DOHH2 (cell line): ENCODE measurements around the gene DCAF8.

Experiments
- H3F3A ChIP-seq: fragments of 200-600 bp; sonication (generic), shearing (Covaris generic); 2 replicates; pipeline ENCODE4 v1.6.0; 2016; ENCODE audit warnings: antibody characterized with exemption, mild to moderate bottlenecking; ENCODE audit not compliant: control insufficient read depth, insufficient read depth
- H3K27ac ChIP-seq: fragments of 200-600 bp; sonication (generic); 2 replicates; pipeline ENCODE4 v1.5.1; 2014; ENCODE audit warnings: low read depth, mild to moderate bottlenecking, low read length, moderate library complexity
- H3K27me3 ChIP-seq: fragments of 200-600 bp; sonication (generic); 2 replicates; pipeline ENCODE4 v1.6.1; 2014; ENCODE audit warnings: mild to moderate bottlenecking, low read length, mixed read lengths; ENCODE audit not compliant: control insufficient read depth
- H3K36me3 ChIP-seq: fragments of 200-600 bp; sonication (generic); 2 replicates; pipeline ENCODE4 v1.6.1; 2014; ENCODE audit warnings: mild to moderate bottlenecking, low read length, moderate library complexity, mixed read lengths; ENCODE audit not compliant: control insufficient read depth
- H3K4me1 ChIP-seq: fragments of 200-600 bp; sonication (generic); 2 replicates; pipeline ENCODE4 v1.6.1; 2014; ENCODE audit warnings: mild to moderate bottlenecking, low read length, mixed read lengths; ENCODE audit not compliant: control insufficient read depth
- H3K4me2 ChIP-seq: fragments of 200-600 bp; sonication (generic); 2 replicates; pipeline ENCODE4 v1.6.0; 2014; ENCODE audit warnings: mild to moderate bottlenecking, low read length, moderate library complexity
- H3K4me3 ChIP-seq: fragments of 200-600 bp; sonication (generic); 2 replicates; pipeline ENCODE4 v1.5.1; 2014; ENCODE audit warnings: mild to moderate bottlenecking, low read length, mixed read lengths
- H3K79me2 ChIP-seq: fragments of 200-600 bp; sonication (generic); 2 replicates; pipeline ENCODE4 v1.6.1; 2014; ENCODE audit warnings: mild to moderate bottlenecking, low read length, mixed read lengths; ENCODE audit not compliant: control insufficient read depth
- H3K9me2 ChIP-seq: fragments of 200-600 bp; sonication (generic); replicated peaks from 2 replicates; pipeline ENCODE4 v1.6.1; 2014; ENCODE audit warnings: mild to moderate bottlenecking, low read length, mixed read lengths; ENCODE audit not compliant: control insufficient read depth
- H3K9me3 ChIP-seq: fragments of 200-600 bp; sonication (generic); 2 replicates; pipeline ENCODE4 v1.6.1; 2014; ENCODE audit warnings: antibody characterized with exemption, low read length, mixed read lengths; ENCODE audit not compliant: control insufficient read depth, insufficient read depth
- H4K20me1 ChIP-seq: fragments of 200-600 bp; sonication (generic); 2 replicates; pipeline ENCODE4 v1.6.0; 2014; ENCODE audit warnings: low read depth, mild to moderate bottlenecking, antibody characterized with exemption, low read length, moderate library complexity; ENCODE audit not compliant: control insufficient read depth, insufficient read depth
- CTCF ChIP-seq: fragments of 200-600 bp; sonication (generic); IDR thresholded peaks from one replicate; pipeline ENCODE4 v1.5.1; 2014; ENCODE audit warnings: antibody characterized with exemption, mild to moderate bottlenecking, low read depth, low read length; ENCODE audit not compliant: poor library complexity, severe bottlenecking
- EZH2phosphoT487 ChIP-seq: fragments of 200-600 bp; sonication (generic); IDR thresholded peaks from 2 replicates; pipeline ENCODE4 v1.6.1; 2017; ENCODE audit warnings: borderline replicate concordance, mild to moderate bottlenecking, antibody characterized with exemption, low read length, moderate library complexity, mixed read lengths

The DCAF8 gene

GRCh38 chr1:160171980-160172379 lies 90.4 kb downstream of the DCAF8 start:
- Histone ChIP-seq H3K27me3 (peaks cover 19% of the 10 kb centered on the region; the same call in 1 of the 2 replicates), H3K4me3 (no peak overlapping the region), H3K4me2 (no peak overlapping the region), H3K9me3 (no peaks in the 10 kb centered on the region), H3K27ac (no peak overlapping the region), H3F3A (0 out of 2 replicates have a peak, but pooled peaks cover 2% of the 10 kb centered on the region), H3K36me3 (no peaks in the 10 kb centered on the region), H3K9me2 (no peaks in the 10 kb centered on the region), H3K4me1 (peaks cover 12% of the 10 kb centered on the region), H4K20me1 (no peaks in the 10 kb centered on the region), H3K79me2 (no peaks in the 10 kb centered on the region)
- TF ChIP-seq EZH2phosphoT487 (no peak), CTCF (no peak)

- Histone ChIP-seq H3F3A (0 out of 2 replicates have a peak, but pooled peaks cover 2% of the 10 kb centered on the region), H4K20me1 (no peaks in the 10 kb centered on the region), H3K36me3 (no peaks in the 10 kb centered on the region), H3K9me2 (no peaks in the 10 kb centered on the region), H3K4me3 (no peak overlapping the region), H3K9me3 (no peaks in the 10 kb centered on the region), H3K4me1 (peaks cover 12% of the 10 kb centered on the region), H3K27ac (no peak overlapping the region), H3K27me3 (peaks cover 21% of the 10 kb centered on the region; the same call in 1 of the 2 replicates), H3K4me2 (no peak overlapping the region), H3K79me2 (no peaks in the 10 kb centered on the region)
- TF ChIP-seq EZH2phosphoT487 (no peak), CTCF (no peak)
Observed at GRCh38 chr1:160171354-160171753, 91.0 kb downstream of the DCAF8 start.

DNA sequence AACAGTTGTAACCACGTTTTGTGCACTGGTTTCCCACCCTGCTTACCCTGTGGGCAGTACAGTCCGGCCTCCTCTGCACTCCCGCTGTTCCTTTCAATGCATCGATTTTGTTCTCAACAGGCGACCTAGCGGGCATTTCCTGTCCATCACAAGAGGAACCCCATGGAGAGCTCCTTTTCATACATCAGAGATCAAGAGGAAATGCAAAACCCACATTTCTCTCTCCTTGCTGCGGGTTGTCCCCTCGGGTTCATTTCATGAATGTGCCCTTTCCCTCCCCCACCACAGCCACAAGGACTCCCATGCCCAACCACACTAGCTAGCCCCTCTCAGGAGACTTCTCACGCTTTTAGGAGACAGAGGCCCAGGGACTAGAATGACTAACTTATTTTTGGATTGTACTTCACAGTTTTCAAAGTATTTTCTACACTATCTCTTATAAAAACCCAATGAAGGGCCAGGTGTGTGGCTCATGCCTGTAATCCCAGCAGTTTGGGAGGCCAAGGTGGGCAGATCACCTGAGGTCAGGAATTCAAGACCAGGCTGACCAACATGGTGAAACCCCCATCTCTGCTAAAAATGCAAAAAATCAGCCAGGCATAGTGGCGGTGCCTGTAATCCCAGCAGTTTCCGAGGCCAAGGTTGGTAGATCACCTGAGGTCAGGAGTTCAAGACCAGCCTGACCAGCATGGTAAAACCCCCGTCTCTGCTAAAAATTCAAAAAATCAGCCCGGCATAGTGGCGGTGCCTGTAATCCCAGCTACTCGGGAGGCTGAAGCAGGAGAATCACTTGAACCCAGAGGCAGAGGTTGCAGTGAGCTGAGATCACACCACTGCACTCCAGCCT lies 92.6 kb downstream of the DCAF8 start:
- peaks cover 21% of the 10 kb centered on the region; the same call in 1 of the 2 replicates for H3K27me3 ChIP-seq

More for the DNA sequence above, 92.6 kb downstream of the DCAF8 start:
- Histone ChIP-seq H4K20me1 (no peaks in the 10 kb centered on the region), H3K4me2 (peak overlapping the region; percentile 48), H3K9me2 (no peaks in the 10 kb centered on the region), H3K79me2 (no peaks in the 10 kb centered on the region), H3F3A (0 out of 2 replicates have a peak, but pooled peaks cover 2% of the 10 kb centered on the region), H3K27ac (no peak overlapping the region), H3K4me1 (peaks cover 12% of the 10 kb centered on the region), H3K36me3 (no peaks in the 10 kb centered on the region), H3K9me3 (no peaks in the 10 kb centered on the region), H3K4me3 (peak overlapping the region; percentile 31; the same call in 1 of the 2 replicates)
- no peak for TF ChIP-seq EZH2phosphoT487
- no peak for TF ChIP-seq CTCF
